ENCODE measurements around the gene BBLN. TPM values are rescaled to one million over a fixed set of nuclear protein-coding genes. Genes with fewer than 3 reads are reported as not detected.

BBLN gene
- total RNA-seq, 4 donors from 2014 or later = 97.3 to 178 (median 149) TPM

DNA sequence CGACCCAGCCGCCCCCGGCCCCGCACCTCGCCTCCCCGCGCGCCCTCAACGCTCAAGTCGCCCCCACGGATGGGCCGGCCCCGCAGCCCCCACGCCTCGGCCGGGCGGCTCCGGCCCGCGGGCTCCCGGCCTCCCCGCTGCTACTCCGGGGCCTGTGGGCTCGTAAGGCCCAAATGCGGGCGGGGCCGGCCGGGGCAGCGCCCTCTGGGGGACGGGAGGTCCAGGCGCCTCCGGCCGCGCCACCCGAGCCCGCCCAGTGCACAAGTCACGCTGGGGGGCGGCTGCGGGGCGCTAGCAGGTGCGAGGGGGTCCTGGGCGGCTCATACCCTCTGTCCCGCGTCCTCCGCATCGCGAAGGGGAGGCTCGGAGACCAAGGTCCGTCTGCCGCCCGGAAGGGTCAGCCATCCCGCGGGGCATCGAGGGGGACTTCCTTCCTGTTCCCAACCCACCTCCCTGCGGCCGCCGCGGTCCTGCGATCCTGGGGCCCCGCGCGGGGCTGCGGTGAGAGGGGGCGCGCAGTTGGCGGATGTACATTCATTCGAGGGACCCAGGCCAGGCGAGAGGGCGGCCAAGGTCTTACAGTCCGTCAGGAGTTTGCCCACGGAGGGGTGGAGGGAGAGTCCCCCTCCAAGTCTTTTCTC, 31.5 kb downstream of the BBLN start, which contains the start of gene CIZ1:
TSS of gene CIZ1 (minus strand) at position 167 of the 641 bp plus-strand sequence. CDS start 715 bp downstream, outside the sequence.
- peak within 1 kb of the TSS; percentile 92 to 94 (median 94) for H3K27ac ChIP-seq
- H3K9me3 ChIP-seq = no peaks in the 10 kb centered on the region
- in situ Hi-C loops (cut with MboI; ENCODE audit: low pct_ligation_motif_present in 1 of 4, low pct_unique_long_range_greater_than_20kb in 1 of 4, low sequenced_read_pairs in 3 of 4) (no loop called here), intact Hi-C loops (cut with DNase I; ENCODE audit: low total_unique reads) (no loop called here)
- H3K27me3 ChIP-seq = no peaks in the 10 kb centered on the region
- H3K4me3 ChIP-seq = peak within 1 kb of the TSS; percentile 69 to 91 (median 78)
- WGBS, 2 donors (ENCODE audit: low coverage in 1 of 2) = 2% methylated on average over 29 of the region's 71 CpGs; no CpG with 5 or more reads in 1 of the 2 donors
- DNase-seq = peak; percentile 85
- H3K4me1 ChIP-seq = peaks cover 10 to 29% (median 26%) of the 10 kb centered on the region in 4 donors
- TF ChIP-seq POLR2A (IDR thresholded peaks at IDR 0.05) = peak; percentile 65
- peak in 2 of 3 donors; percentile 59 to 62 for TF ChIP-seq POLR2AphosphoS5 (IDR thresholded peaks at IDR 0.05)
- TF ChIP-seq EP300 (IDR thresholded peaks at IDR 0.05; ENCODE audit: low read depth) = no peak
- TF ChIP-seq, protein P1, sequence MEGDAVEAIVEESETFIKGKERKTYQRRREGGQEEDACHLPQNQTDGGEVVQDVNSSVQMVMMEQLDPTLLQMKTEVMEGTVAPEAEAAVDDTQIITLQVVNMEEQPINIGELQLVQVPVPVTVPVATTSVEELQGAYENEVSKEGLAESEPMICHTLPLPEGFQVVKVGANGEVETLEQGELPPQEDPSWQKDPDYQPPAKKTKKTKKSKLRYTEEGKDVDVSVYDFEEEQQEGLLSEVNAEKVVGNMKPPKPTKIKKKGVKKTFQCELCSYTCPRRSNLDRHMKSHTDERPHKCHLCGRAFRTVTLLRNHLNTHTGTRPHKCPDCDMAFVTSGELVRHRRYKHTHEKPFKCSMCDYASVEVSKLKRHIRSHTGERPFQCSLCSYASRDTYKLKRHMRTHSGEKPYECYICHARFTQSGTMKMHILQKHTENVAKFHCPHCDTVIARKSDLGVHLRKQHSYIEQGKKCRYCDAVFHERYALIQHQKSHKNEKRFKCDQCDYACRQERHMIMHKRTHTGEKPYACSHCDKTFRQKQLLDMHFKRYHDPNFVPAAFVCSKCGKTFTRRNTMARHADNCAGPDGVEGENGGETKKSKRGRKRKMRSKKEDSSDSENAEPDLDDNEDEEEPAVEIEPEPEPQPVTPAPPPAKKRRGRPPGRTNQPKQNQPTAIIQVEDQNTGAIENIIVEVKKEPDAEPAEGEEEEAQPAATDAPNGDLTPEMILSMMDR (IDR thresholded peaks at IDR 0.05) = peak; percentile 56 to 87 (median 79)
- H3K36me3 ChIP-seq = peaks cover 0 to 12% (median 2%) of the 10 kb centered on the region in 4 donors

DNA sequence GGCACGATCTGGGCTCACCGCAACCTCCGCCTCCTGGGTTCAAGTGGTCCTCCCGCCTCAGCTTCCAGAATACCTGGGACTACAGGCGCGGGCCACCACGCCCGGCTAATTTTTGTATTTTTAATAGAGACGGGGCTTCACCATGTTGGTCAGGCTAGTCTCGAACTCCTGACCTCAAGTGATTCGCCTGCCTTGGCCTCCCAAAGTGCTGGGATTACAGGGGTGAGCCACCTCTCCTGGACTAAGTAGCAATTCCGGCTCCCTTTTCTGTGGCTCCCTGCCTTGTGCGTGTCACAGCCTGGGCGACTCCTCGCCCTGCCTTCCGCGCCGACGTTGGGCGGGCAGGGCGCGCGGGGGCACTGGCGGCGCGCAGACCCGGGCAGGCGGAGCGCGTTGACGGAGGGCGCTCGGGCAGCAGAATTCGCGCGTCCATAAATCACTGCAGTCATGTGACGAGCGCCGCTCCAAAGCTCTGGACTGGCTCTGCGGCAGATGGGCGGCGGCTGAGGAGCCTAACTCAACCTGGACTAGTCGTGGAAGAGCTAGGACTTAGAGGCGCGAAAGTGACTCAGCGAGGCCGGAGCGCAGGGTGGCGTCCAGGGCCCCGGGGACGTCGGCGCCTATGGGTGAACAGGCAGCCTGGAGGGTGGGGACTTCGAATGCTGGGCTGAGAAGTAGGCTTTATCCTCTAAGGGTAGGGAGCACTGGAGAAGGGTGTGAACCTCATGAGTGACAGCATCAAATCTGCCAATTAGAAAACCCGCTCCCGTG, 32.7 kb downstream of the BBLN start:
- intact Hi-C loops (cut with DNase I; ENCODE audit: low total_unique reads) = no loop called here
- in situ Hi-C loops (cut with MboI; ENCODE audit: low pct_ligation_motif_present in 1 of 4, low pct_unique_long_range_greater_than_20kb in 1 of 4, low sequenced_read_pairs in 3 of 4) = no loop called here
- Histone ChIP-seq H3K4me3 (peak overlapping the region in 3 of 4 donors; percentile 69 to 91 (median 74)), H3K4me1 (peaks cover 10 to 29% (median 26%) of the 10 kb centered on the region in 4 donors), H3K36me3 (peaks cover 0 to 6% (median 2%) of the 10 kb centered on the region in 4 donors), H3K27me3 (no peaks in the 10 kb centered on the region), H3K9me3 (no peaks in the 10 kb centered on the region), H3K27ac (peak overlapping the region; percentile 92 to 94 (median 94))
- 20 to 59% methylated on average over 8 to 49 of the region's 56 CpGs for WGBS, 2 donors (ENCODE audit: low coverage in 1 of 2)
- DNase-seq = peak; percentile 92
- no peak for TF ChIP-seq EP300 (IDR thresholded peaks at IDR 0.05; ENCODE audit: low read depth)
- TF ChIP-seq POLR2A (IDR thresholded peaks at IDR 0.05) = peak; percentile 89
- TF ChIP-seq POLR2AphosphoS5 (IDR thresholded peaks at IDR 0.05) = peak; percentile 61 to 92 (median 92)
- TF ChIP-seq, protein P1 (IDR thresholded peaks at IDR 0.05) = peak in 1 of 5 experiments; percentile 25

DNA sequence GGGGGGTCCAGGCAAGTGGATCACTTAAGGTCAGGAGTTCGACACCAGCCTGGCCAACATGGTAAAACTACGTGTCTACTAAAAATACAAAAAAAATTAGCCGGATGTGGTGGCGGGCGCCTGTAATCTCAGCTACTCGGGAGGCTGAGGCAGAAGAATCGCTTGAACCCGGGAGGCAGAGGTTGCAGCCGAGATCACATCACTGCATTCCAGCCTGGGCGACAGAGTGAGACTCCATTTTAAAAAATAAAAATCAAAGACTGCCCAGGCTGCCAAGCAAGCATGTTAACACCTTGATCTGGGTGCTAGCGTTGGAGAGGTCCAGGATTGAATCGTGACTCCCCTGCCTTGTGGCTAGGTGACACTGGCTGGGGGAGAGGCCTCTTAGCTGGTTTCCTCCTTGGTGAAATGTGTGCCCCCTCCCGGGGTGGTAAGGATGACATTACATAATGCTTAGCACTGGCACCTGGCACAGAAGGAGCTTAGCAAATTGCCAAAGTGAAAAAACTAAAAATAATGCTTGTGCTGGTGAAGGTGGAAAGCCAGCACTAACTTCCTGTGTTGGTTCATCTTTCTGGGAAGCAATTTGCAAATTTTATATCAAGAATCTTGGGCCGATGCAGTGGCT, 33.5 kb downstream of the BBLN start:
- WGBS, 2 donors (ENCODE audit: low coverage in 1 of 2) = 20 to 83% methylated on average over 1 to 14 of the region's 14 CpGs
- intact Hi-C loops (cut with DNase I; ENCODE audit: low total_unique reads) = no loop called here
- peak overlapping the region in 2 of 4 donors; percentile 10 to 69 for H3K4me3 ChIP-seq

More for the DNA sequence above, 33.5 kb downstream of the BBLN start:
- TF ChIP-seq POLR2A (IDR thresholded peaks at IDR 0.05) = no peak
- no peak for TF ChIP-seq EP300 (IDR thresholded peaks at IDR 0.05; ENCODE audit: low read depth)
- TF ChIP-seq POLR2AphosphoS5 (IDR thresholded peaks at IDR 0.05) = no peak
- TF ChIP-seq, protein P1 (IDR thresholded peaks at IDR 0.05) = no peak
- DNase-seq = no peak
- H3K27me3 ChIP-seq = no peaks in the 10 kb centered on the region
- H3K27ac ChIP-seq = peak overlapping the region; percentile 92 to 94 (median 94)
- in situ Hi-C loops (cut with MboI; ENCODE audit: low pct_ligation_motif_present in 1 of 4, low pct_unique_long_range_greater_than_20kb in 1 of 4, low sequenced_read_pairs in 3 of 4) = no loop called here
- H3K36me3 ChIP-seq = peaks cover 0 to 5% (median under 1%) of the 10 kb centered on the region in 4 donors
- peaks cover 10 to 29% (median 26%) of the 10 kb centered on the region in 4 donors for H3K4me1 ChIP-seq
- no peaks in the 10 kb centered on the region for H3K9me3 ChIP-seq

All from transverse colon (tissue), 4 donors.